Stimulated activated CD4-positive, alpha-beta T cell treated with anti-CD3 and anti-CD28 coated beads, TNF-alpha, amount 100 ng/mL, for 4 hours (primary cell): ENCODE data around the gene JARID2.

Experiments
- DNase-seq, 3 experiments: peaks; one replicate each; pipeline ENCODE4 v3.0.0-alpha.2; 2020; ENCODE audit warnings: low read depth in 3 of 3

The JARID2 gene

GRCh38 chr6:15517600-15517999 is 271.7 kb downstream of the JARID2 start:
- DNase-seq: no peak

- DNase-seq: no peak
Measured at GRCh38 chr6:15518057-15518456, 272.2 kb downstream of the JARID2 start.

GRCh38 chr6:15518878-15519277 is 273.0 kb downstream of the JARID2 start:
- DNase-seq: no peak

GRCh38 chr6:15519681-15520080 is 273.8 kb downstream of the JARID2 start:
- DNase-seq: no peak

GRCh38 chr6:15520626-15521203 is 274.8 kb downstream of the JARID2 start:
- DNase-seq: no peak

- DNase-seq: no peak
Measured at GRCh38 chr6:15521582-15521981, 275.7 kb downstream of the JARID2 start.

- DNase-seq: no peak
Measured at GRCh38 chr6:15522026-15522425, 276.2 kb downstream of the JARID2 start.

GRCh38 chr6:15522427-15522826 is 276.6 kb downstream of the JARID2 start:
- DNase-seq: no peak

GRCh38 chr6:15522856-15523529 is 277.1 kb downstream of the JARID2 start:
- no peak for DNase-seq

GRCh38 chr6:15523679-15524630 is 278.1 kb downstream of the JARID2 start:
- no peak for DNase-seq

GRCh38 chr6:15524861-15525401 is 279.1 kb downstream of the JARID2 start:
- no peak for DNase-seq

- no peak for DNase-seq
Measured at GRCh38 chr6:15526212-15526701, 280.4 kb downstream of the JARID2 start.

- no peak for DNase-seq
Measured at GRCh38 chr6:15527838-15528617, 282.2 kb downstream of the JARID2 start.

GRCh38 chr6:15528870-15529269 is 283.0 kb downstream of the JARID2 start:
- DNase-seq: no peak

GRCh38 chr6:15530411-15530810 is 284.5 kb downstream of the JARID2 start:
- no peak for DNase-seq

- DNase-seq: no peak
Measured at GRCh38 chr6:15531973-15532372, 286.1 kb downstream of the JARID2 start.

GRCh38 chr6:15533379-15534026 is 287.6 kb downstream of the JARID2 start:
- no peak for DNase-seq

GRCh38 chr6:15534974-15535373 is 289.1 kb downstream of the JARID2 start:
- DNase-seq: no peak

GRCh38 chr6:15535495-15536197 is 289.8 kb downstream of the JARID2 start:
- DNase-seq: no peak
